NCI-H526 treated with DMSO at 0.1 percent for 48 hours (cell line): Measurements from ENCODE around the gene CACNA1C.

Experiments used
- DNase-seq: peaks from one replicate; lab custom pipeline; 2025; lab: John Stamatoyannopoulos, UW

CACNA1C gene

GRCh38 chr12:2745655-2746054 is 692.9 kb downstream of the CACNA1C start:
- no peak for DNase-seq
